KG1 (cell line): ENCODE data around the gene EXOC2.
"Not testable (repeated sequence)": the region's sequence is repeated elsewhere in the genome, so short reads cannot be mapped to it uniquely, and the experiment has no call there.

ENCODE experiments used
- DNase-seq: peaks from one replicate; lab custom pipeline; 2025; lab: John Stamatoyannopoulos, UW

The EXOC2 gene

DNA sequence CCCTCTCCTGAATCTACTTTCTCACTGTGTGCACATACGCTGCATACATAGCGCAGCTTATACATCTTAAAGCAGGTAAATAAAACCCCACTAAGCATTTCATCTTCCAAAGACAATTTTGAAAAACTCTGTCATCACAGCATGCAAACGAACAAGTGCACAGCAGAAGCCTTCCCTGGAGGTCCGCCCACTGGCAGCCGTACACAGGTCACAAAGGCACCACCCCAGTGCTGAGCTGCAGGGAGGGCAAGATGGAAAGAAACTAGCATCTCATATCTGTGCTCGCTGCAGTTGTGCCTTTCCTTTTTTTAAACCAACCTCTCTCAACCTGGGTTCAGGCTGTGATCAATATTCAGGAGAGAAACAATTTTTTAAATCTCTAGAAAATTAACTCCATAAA is 109.3 kb downstream of the EXOC2 start:
- no peak for DNase-seq

DNA sequence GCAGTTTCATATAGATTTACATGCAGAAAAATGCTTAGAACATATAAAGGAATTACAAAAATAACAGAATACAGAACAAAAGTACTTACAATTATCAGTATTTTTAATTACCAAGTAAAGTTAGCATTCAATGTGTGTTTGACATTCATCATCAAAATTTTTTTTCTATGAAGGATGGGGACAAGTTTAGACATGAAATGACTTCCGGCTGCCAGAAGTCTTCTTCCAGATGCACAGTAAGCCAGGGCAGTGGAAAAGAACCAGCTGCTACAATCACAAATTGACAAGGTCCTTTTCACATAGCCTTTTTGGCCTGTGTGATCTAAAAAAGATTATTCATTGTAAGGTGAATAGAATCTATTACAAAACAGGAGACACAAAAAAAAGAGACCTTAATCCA is 109.8 kb downstream of the EXOC2 start:
- DNase-seq, result no peak

- no peak for DNase-seq
Observed at GRCh38 chr6:582370-582769, 110.6 kb downstream of the EXOC2 start.

- DNase-seq, result no peak
Observed at GRCh38 chr6:579339-579738, 113.6 kb downstream of the EXOC2 start.

DNA sequence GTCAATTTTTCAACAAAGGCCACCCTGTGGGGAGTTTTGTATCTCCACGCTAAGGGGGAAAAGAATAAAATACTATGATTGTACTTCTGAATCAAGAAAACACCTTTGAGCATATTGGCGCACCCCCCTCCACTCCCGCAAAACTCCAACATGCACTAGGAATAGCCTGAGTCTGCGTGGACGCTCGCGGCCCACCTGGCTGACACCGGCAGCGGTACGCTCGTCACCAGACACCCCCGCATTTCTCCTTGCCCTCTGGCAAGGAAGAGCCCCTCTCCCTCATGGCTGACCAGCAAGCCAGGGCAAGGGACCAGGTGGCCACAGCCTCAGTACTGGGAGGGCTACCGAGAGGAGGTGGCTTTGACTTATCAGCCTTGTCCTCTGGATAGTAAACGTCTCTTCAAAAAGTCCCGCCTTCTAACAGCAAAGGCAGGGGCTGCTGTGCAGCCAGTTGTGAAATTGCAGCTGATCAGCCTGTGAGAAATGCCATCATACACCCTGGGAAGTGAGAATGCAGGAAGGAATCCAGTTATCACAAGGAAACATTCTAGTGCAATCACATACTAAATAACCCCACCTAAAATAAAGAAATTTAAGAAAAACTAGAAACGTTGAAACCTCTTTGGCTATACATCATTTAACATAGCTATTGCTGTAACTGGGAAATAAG is 120.2 kb downstream of the EXOC2 start:
- DNase-seq, result no peak

- DNase-seq, result no peak
Observed at GRCh38 chr6:571892-572291, 121.0 kb downstream of the EXOC2 start.

- DNase-seq, result no peak
Observed at GRCh38 chr6:570825-571224, 122.1 kb downstream of the EXOC2 start.

DNA sequence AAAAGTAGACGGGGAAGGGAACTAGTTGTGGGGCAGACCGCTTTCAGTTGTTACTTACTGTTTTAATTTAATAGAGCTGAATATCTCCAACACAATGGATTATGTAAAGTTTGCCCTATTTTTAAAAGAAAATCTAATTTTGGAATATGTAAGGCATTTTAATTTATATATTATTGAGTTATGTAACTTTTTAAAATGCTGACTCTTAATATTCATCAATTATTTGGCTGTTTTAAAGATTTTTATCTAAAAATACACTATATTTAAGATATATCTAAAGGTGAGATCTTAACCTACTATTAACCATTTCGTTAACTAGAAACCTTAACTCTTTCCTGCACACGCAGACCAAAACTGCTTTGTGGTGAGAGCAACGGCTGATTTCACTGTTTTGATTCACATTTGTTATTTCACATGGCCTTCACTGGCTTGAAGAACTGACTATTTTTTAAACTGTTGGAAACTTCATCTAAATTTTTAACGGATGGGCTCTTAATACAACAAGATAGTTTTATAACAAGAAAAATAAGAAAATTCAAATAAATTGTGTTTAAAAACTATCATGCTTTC is 123.9 kb downstream of the EXOC2 start:
- no peak for DNase-seq

DNA sequence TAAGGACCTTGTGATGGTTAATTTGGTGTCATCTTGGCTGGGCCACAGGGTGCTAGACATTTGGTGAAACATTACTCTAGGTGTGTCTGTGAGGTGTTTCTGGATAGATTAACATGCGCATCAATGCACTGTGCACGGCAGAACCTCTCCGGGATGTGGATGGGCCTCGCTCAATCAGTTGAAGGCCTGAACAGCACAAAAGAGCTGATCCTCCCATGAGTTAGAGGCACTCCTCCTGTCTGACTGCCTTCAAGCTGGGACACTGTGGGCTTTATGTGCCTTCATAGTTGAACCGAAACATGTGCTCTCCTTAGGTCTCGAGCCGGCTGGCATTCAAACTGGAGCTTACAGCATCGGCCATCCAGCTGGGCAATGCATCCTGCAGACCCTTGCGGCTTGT is 124.9 kb downstream of the EXOC2 start:
- no peak for DNase-seq

DNA sequence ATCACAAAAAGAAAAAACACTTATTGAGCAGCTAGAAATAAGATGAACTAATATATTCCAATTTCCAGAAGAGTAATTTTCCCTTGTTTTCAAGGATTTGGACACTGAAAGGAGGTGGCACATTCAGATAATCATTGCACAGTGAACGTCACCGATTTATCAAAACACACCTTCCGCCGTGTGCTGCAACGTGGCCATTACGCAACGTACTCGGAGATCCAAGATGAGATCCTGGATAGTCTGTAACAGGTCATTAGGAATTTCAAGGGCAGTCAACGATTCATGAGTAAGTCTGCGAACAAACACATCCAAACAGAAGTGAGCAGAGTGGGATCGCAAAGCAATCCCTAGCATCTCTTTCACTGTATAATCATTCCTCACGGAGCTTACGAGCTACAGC is 129.1 kb downstream of the EXOC2 start:
- no peak for DNase-seq

- no peak for DNase-seq
Observed at GRCh38 chr6:562052-562676, 130.8 kb downstream of the EXOC2 start.

DNA sequence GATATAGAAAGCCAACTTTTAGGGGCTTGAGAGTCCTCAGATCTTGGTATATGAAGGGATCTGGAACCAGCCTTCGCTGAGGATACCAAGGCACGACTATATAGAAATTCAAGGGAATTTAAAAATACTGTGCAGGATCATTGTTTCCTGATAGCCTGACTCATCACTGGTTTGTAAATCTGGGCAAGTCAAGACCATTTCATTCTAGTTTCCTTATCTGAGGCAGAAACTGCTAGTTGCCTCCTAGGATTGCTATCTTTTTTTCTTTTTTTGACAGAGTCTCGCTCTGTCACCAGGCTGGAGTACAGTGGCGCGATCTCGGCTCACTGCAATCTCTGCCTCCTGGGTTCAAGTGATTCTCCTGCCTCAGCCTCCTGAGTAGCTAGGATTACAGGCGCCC is 131.6 kb downstream of the EXOC2 start:
- not testable (repeated sequence) for DNase-seq

DNA sequence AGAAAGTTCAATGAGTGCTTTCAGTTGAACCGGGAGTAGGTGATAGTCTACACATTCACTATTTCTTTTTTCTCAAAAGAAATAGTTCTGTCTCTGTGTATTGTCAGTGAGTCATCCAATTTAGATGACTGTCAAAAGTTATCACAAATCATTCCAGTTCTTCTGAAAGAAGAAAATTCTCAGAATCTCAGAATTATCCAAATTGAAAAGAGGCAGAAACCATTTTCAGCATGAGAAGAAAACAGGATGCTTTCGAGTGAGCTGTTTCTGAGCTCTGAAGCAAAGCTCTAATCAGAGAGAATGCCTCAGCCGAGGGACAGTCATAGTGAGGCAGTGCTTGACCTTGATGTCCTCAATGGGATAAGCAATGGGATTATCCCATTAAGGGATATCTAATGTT is 134.0 kb downstream of the EXOC2 start:
- no peak for DNase-seq

DNA sequence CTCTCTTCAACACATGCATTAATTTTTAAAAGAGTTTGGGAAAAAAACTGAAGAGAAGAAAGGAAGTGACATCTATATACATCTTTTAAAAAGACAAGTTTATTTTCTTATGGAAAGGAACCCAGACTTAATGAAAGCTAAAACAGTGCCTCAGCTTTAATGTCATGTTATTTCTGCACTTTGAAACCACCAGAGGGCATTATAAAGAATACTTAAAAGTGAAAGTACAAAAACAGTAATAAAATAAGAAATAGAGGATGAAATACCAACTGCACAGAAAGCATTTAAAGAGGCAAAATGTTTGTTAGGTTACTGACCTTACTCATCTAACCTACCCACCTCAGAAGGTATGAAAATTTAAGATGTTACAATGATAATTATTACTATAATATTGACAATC is 134.8 kb downstream of the EXOC2 start:
- no peak for DNase-seq

GRCh38 chr6:551829-552350 is 141.0 kb downstream of the EXOC2 start:
- no peak for DNase-seq

GRCh38 chr6:551405-551804 is 141.5 kb downstream of the EXOC2 start:
- DNase-seq, result no peak

DNA sequence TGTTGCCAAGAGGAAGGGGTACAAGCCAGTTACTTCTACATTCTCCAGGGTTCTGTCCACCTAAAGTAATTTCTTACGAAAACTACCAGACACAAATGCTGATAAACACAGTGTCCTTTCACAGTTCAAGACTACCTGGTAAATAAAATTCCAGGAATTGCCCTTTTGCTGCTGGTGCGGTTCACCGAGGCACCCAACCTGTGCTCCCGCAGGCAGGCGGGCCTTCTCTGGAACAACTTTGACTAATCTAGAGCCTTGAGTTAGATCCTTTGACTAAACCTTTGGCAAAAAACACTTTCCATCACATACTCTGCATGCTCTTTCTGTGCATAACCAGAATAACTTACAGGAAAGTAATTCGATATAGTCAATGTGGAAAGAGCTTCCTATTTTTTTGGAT is 143.0 kb downstream of the EXOC2 start:
- no peak for DNase-seq

DNA sequence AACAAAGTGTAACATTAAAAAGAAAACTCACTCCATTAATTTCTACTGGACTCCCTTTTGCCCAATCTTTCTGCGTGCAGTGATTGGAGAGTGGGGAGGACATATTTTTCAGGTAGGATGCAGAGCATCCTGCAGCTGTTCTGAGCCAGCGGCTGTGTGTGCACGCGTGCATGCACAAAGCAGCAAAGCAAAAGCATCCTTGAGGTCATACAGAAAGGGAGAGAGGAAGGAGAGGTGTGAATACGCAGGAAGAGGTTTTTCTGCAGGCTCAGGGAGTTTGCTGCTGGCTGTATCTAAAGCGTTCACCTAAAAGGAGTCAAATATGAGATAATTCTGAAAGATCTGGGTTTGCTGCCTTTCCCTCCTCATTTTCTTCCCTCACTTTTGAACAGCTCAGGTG is 144.4 kb downstream of the EXOC2 start:
- no peak for DNase-seq

GRCh38 chr6:548091-548490 is 144.8 kb downstream of the EXOC2 start:
- no peak for DNase-seq

GRCh38 chr6:540490-540889 is 152.4 kb downstream of the EXOC2 start:
- no peak for DNase-seq

DNA sequence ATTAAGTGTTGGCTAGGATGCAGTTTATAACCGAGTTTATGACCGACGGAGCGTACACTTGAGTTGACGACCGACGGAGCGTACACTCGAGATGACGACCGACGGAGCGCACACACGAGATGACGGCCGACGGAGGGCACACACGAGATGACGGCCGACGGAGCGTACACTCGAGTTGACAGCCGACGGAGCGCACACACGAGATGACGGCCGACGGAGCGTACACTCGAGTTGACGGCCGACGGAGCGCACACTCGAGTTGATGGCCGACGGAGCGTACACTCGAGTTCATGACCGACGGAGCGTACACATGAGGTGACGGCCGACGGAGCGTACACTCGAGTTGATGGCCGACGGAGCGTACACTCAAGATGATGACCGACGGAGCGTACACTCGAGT is 155.8 kb downstream of the EXOC2 start:
- no peak for DNase-seq

- no peak for DNase-seq
Observed at GRCh38 chr6:530425-530824, 162.5 kb downstream of the EXOC2 start.

DNA sequence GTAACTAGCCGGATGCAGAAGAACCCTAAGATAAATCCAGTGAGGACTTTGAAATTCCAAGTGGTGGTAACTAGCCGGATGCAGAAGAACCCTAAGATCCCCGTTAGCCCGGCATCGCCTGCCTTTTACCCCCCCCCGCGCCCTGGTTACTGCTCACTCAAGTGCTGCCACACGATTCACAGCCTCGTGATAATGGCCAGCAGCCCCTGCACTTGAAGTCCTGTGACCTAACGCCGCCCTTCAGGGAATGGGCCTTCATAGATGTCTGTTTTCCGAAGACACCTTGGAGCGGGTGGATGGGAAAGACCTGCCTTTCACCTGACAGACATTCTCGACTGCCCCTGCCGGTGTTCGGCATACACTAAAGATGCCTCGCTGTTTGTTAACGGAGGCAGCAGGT is 163.9 kb downstream of the EXOC2 start:
- no peak for DNase-seq
